GM18867 (cell line): ENCODE measurements around the gene LAG3.
A peak's percentile ranks its signal among the peaks of the same experiment; 100 is the strongest.

Experiments used
- ATAC-seq: cut with Tn5 transposase; IDR thresholded peaks from one replicate; pipeline ENCODE4 v1.9.1; 2021; ENCODE audit warnings: mild to moderate bottlenecking, moderate library complexity; ENCODE audit not compliant: unreplicated experiment

The LAG3 gene

DNA sequence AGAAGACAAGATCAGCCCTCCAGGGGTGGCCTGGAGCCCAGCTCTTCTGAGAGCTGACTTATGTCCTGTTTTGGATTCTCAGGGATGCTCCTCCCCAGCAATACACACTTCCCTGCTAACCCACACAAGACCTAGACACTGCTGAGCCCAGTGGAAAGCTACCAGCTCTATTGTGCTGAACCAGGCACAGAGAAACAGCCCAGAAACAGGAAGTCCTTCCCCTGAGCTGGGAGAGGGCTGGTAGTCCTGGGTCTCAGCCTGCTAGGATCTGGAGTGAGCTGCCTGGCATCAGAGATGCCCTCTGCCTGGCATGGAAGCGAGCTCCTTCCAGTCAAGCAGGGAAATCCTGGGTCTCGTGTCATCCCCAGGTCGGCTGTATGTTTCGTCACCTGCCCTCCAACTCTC, 1.2 kb upstream of the LAG3 start:
- ATAC-seq, result no peak

GRCh38 chr12:6771509-6772330, 600 bp upstream of the LAG3 start:
- no peak for ATAC-seq

GRCh38 chr12:6772726-6773589, 638 bp downstream of the LAG3 start:
- no peak for ATAC-seq

GRCh38 chr12:6773590-6774351, 1.5 kb downstream of the LAG3 start:
- ATAC-seq, result no peak

GRCh38 chr12:6774499-6775062, 2.3 kb downstream of the LAG3 start:
- no peak for ATAC-seq

- ATAC-seq, result no peak
Measured at GRCh38 chr12:6775185-6776174, 3.2 kb downstream of the LAG3 start.

- ATAC-seq, result no peak
Measured at GRCh38 chr12:6777386-6777785, 5.1 kb downstream of the LAG3 start.

- no peak for ATAC-seq
Measured at GRCh38 chr12:6778217-6778573, 5.9 kb downstream of the LAG3 start.

GRCh38 chr12:6778574-6779550, 6.5 kb downstream of the LAG3 start:
- ATAC-seq, result peak; percentile 80

- no peak for ATAC-seq
Measured at GRCh38 chr12:6779708-6780432, 7.5 kb downstream of the LAG3 start.

DNA sequence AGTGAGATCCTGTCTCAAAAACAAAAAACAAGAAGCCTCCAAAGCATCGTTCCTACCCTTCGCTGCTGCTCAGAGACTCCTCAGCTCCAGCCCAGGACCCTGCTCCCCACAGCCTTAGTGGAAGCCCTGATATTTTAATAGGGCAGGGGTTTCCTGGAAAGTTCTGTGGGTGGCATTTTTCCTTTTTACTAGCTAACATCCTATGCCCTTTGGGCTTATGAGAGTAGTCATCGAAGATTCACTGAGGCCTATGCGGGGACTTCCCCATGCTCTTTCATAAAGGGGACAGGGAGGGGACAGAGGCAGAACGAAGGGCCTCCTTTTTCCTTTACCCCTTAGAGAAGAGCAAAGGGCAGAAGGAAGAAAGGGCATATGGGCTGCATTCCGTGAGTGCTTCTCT, 8.3 kb downstream of the LAG3 start:
- ATAC-seq, result no peak

DNA sequence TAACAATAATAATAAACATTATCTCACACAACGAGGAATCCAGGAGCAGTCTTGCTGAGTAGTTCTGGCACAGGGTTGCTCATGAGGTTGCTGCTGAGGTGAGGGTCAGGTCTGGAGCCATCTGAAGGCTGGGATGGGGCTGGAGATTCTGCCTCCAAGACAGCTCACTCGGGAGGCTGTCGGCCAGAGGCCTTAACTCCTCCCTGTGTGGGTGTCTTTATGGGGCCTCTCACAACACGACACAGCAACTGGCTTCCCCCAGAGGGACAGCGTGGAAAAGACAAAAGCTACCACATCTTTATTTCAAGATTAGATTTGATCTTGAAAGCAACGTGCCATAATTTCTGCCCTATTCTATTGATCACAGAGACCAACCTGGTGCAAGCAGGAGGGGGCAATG, 9.8 kb downstream of the LAG3 start:
- ATAC-seq, result no peak

DNA sequence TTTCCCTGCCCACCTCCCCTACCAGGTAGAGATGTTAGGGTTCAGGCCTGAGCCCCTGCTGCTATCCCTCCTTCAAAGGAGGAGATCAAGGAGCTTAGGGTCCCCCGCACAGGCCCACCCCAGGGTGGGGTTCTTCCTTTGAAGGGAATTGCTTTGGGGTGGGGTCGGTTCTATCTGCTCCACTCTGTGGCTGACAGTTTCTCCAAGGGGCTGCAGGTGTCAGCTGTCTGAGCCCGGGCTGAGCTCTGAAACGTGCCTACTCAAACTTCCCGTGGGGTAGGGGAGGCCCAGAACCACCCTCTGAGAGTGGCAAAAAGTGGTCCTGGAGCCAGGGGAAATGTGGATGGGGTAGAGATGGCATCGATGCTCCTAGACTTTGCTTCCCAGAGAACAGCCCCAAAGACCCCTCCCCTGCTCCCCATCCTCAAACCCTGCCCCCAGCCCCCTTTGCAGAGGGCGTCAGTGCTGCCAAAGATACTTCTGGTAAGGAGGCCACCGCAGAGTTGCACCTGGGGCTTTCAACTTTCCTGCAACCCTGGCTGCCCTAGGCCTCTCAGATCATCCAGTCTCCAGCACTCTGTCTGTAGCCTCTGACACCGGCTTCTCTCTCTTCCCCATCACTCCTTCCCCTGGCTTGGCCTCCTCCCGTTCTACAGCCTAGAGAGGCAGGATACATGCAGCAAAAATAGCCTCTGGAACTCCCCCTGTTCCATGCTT, 10.7 kb downstream of the LAG3 start:
- ATAC-seq, result no peak

GRCh38 chr12:6783828-6784227, 11.5 kb downstream of the LAG3 start:
- ATAC-seq, result no peak

- ATAC-seq, result no peak
Measured at GRCh38 chr12:6784296-6784695, 12.0 kb downstream of the LAG3 start.

DNA sequence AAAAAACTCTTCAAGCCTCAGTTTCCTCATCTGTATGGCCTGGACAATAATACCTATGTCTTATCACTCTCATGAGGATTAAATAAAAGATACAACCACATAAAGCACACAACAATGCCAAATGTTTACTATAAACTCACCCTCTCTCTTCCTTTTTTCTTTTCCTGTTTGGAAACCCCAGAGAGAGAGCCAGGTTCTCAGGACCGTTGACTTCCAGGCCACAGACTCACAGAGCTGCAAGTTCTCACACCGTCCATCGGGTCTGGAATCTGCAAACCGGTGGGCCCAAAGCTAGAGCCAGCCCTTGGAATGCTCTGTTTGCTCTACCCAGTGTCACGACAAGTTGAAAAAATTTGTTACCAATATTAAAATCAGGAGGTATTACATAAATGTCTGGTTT, 12.4 kb downstream of the LAG3 start:
- no peak for ATAC-seq

DNA sequence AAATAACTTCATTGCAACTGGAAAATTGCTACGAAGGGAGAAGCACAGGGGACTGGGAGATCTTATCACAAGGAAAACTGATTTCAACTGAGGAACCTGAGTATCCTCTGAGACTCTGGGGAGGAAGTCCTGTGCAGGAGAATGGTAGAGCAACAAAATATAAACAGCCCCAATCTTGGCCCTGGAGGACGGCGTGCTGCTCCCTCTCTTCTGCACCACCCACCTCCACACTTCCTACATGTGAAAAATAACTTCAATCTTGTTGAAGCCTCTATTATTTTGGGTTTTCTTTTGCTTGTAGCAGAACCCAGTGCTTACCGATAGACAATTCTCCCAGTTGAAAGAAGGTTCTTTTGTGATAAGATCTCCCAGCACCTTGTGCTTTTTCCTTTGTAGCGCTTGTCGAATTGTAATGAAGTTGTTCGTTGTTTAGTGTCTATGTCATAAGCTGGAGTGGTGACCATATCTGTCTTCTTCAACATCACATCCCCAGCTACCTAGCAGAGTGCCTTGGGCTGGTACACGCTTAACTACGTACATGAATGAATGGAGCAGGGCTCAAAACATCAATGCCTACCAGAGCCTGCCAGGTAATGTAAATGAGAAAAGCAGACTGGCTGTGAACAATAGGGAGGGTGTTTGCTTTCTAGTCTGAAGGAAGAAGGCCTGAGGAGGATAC, 14.2 kb downstream of the LAG3 start:
- ATAC-seq, result no peak
